Panc1 (cell line): ENCODE data around the gene KIF27. TPM values are rescaled to one million over a fixed set of nuclear protein-coding genes. Genes with fewer than 3 reads are reported as not detected.

Source experiments
- ATAC-seq: fragments of 200-7000 bp; cut with Tn5 transposase; 2 replicates; pipeline ENCODE4 v1.9.1; 2020; ENCODE audit warnings: mild to moderate bottlenecking, moderate library complexity
- BruUV-seq: library from RNA; stranded (reverse); fragments of 400-500 nt; replicated peaks from 2 replicates; lab custom pipeline; 2021; lab: Mats Ljungman, UMichigan
- CTCF ChIA-PET: fragments of 300-600 bp; sonication (Branson Sonifier 250); formaldehyde crosslinking; loops from one replicate; lab custom pipeline; 2022; ENCODE audit warnings: antibody characterized with exemption; lab: Charles Lee
- POLR2A ChIA-PET: fragments of 300-600 bp; sonication (Branson Sonifier 250); formaldehyde crosslinking; loops from one replicate; lab custom pipeline; 2022; ENCODE audit warnings: antibody characterized with exemption; lab: Charles Lee
- DNase-seq: peaks from one replicate; pipeline ENCODE4 v3.0.0-alpha.2; 2010; ENCODE audit warnings: low read depth, low spot score
- H3K27ac ChIP-seq: 2 replicates; pipeline ENCODE4 v1.5.1; 2011; ENCODE audit warnings: mild to moderate bottlenecking, low read length, inconsistent platforms
- H3K27me3 ChIP-seq: fragments of 200-500 bp; sonication (Bioruptor generic); 2 replicates; pipeline ENCODE4 v1.6.0; 2014; ENCODE audit warnings: low read length, inconsistent platforms; ENCODE audit not compliant: control insufficient read depth, insufficient read depth
- H3K36me3 ChIP-seq: fragments of 200-500 bp; sonication (Bioruptor generic); 2 replicates; pipeline ENCODE4 v1.5.1; 2014; ENCODE audit warnings: inconsistent platforms, mild to moderate bottlenecking, low read length, moderate library complexity; ENCODE audit not compliant: control insufficient read depth, insufficient read depth
- H3K4me1 ChIP-seq: 2 replicates; pipeline ENCODE4 v1.5.1; 2011; ENCODE audit warnings: inconsistent platforms, mild to moderate bottlenecking, low read length, moderate library complexity; ENCODE audit not compliant: control insufficient read depth, insufficient read depth
- H3K4me3 ChIP-seq, 2 experiments: 2 replicates each; pipeline ENCODE4 v1.5.1; 2011 to 2012; ENCODE audit warnings: low read depth in 2 of 2, low read length in 2 of 2, mild to moderate bottlenecking in 2 of 2, inconsistent platforms in 1 of 2, moderate library complexity in 1 of 2
- H3K9me3 ChIP-seq: fragments of 200-500 bp; sonication (Bioruptor generic); 2 replicates; pipeline ENCODE4 v1.5.1; 2014; ENCODE audit warnings: low read depth, mild to moderate bottlenecking, inconsistent platforms, low read length, moderate library complexity; ENCODE audit not compliant: control insufficient read depth, insufficient read depth
- CTCF ChIP-seq: fragments of 450-650 bp; IDR thresholded peaks from 2 replicates; pipeline ENCODE4 v1.5.1; 2017; ENCODE audit warnings: mild to moderate bottlenecking
- POLR2AphosphoS5 ChIP-seq: IDR thresholded peaks from 2 replicates; pipeline ENCODE4 v1.6.1; 2012; ENCODE audit warnings: mild to moderate bottlenecking, low read depth, low read length, moderate library complexity
- SIN3A ChIP-seq: IDR thresholded peaks from 2 replicates; pipeline ENCODE4 v1.6.1; 2012; ENCODE audit warnings: low read depth, mild to moderate bottlenecking, low read length, moderate library complexity, borderline replicate concordance; ENCODE audit not compliant: insufficient read depth
- TCF7L2 ChIP-seq: IDR thresholded peaks from 2 replicates; pipeline ENCODE4 v1.6.1; 2011; ENCODE audit warnings: mild to moderate bottlenecking, low read depth, low read length, inconsistent platforms
- in situ Hi-C: cut with HindIII; loops from 2 replicates; pipeline ENCODE4 v1.10.0; 2016; ENCODE audit warnings: low sequenced_read_pairs, low pct_unique_long_range_greater_than_20kb
- intact Hi-C: fragments of 100-400 bp; cut with micrococcal nuclease; formaldehyde crosslinking; loops from one replicate; pipeline ENCODE4 v1.10.0; 2022; ENCODE audit not compliant: unreplicated experiment
- total RNA-seq: library from RNA; stranded (reverse); gene quantifications from one replicate; pipeline ENCODE4 v1.2.1, GENCODE V29; 2021; ENCODE audit not compliant: unreplicated experiment

Gene KIF27
- total RNA-seq, 1 experiment from 2014 or later, result 3.4 TPM

- POLR2A ChIA-PET, result no interaction called here
- intact Hi-C loops (no loop called here), in situ Hi-C loops (no loop called here)
- Histone ChIP-seq H3K27ac (no peak overlapping the region), H3K27me3 (no peaks in the 10 kb centered on the region), H3K4me3 (no peak overlapping the region), H3K4me1 (no peaks in the 10 kb centered on the region), H3K9me3 (no peaks in the 10 kb centered on the region), H3K36me3 (peaks cover 25% of the 10 kb centered on the region)
- CTCF ChIA-PET, result no interaction called here
- DNase-seq (no peak), ATAC-seq (no peak)
- TF ChIP-seq SIN3A, result no peak
- no TSS peak for BruUV-seq
These were observed 45.8 kb upstream of the KIF27 start for GRCh38 chr9:83967073-83967472.

- intact Hi-C loops, result no loop called here
These were observed 45.0 kb upstream of the KIF27 start for GRCh38 chr9:83966209-83966582.

GRCh38 chr9:83965350-83966208 is 44.3 kb upstream of the KIF27 start:
- peaks cover 18% of the 10 kb centered on the region for H3K36me3 ChIP-seq
- DNase-seq (no peak), ATAC-seq (peak; percentile 64)
- no peaks in the 10 kb centered on the region for H3K9me3 ChIP-seq
- peak overlapping the region; percentile 69; the same call in 1 of the 2 replicates for H3K27ac ChIP-seq
- peak; percentile 20; the same call in 1 of the 2 replicates for TF ChIP-seq POLR2AphosphoS5
- no peak for TF ChIP-seq CTCF
- POLR2A ChIA-PET, result no interaction called here
- BruUV-seq, result no TSS peak
- in situ Hi-C loops (no loop called here), intact Hi-C loops (no loop called here)
- CTCF ChIA-PET, result no interaction called here
- H3K4me3 ChIP-seq, result no peak overlapping the region
- no peaks in the 10 kb centered on the region for H3K4me1 ChIP-seq
- no peaks in the 10 kb centered on the region for H3K27me3 ChIP-seq

More at GRCh38 chr9:83966209-83966582, 45.0 kb upstream of the KIF27 start:
- Histone ChIP-seq H3K4me3 (no peak overlapping the region), H3K36me3 (peaks cover 20% of the 10 kb centered on the region), H3K4me1 (no peaks in the 10 kb centered on the region), H3K27me3 (no peaks in the 10 kb centered on the region), H3K9me3 (no peaks in the 10 kb centered on the region), H3K27ac (no peak overlapping the region)
- ChIA-PET CTCF (no interaction called here), POLR2A (no interaction called here)
- DNase-seq, result no peak
- no TSS peak for BruUV-seq
- TF ChIP-seq TCF7L2 (no peak), CTCF (no peak), POLR2AphosphoS5 (no peak), SIN3A (no peak)
- ATAC-seq, result peak; percentile 8; the same call in 1 of the 2 replicates
- in situ Hi-C loops, result no loop called here
